Activated T-cell treated with anti-CD3 and anti-CD28 coated beads, Interleukin-2, amount 50 U/mL, for 48 hours (primary cell): ENCODE results near the gene SLC47A1.
A peak's percentile ranks its signal among the peaks of the same experiment; 100 is the strongest.
"Not testable (repeated sequence)": the region's sequence is repeated elsewhere in the genome, so short reads cannot be mapped to it uniquely, and the experiment has no call there.

Experiments
- DNase-seq, 2 experiments: peaks; one replicate each; pipeline ENCODE4 v3.0.0-alpha.2; 2020

SLC47A1 gene

GRCh38 chr17:19555746-19556145 lies 22.1 kb downstream of the SLC47A1 start:
- DNase-seq: no peak

GRCh38 chr17:19558946-19559345 lies 25.3 kb downstream of the SLC47A1 start:
- no peak for DNase-seq

- DNase-seq: no peak
These were observed 28.2 kb downstream of the SLC47A1 start for GRCh38 chr17:19561697-19562318.

GRCh38 chr17:19565817-19566575 lies 32.3 kb downstream of the SLC47A1 start:
- DNase-seq: no peak

- no peak for DNase-seq
These were observed 33.8 kb downstream of the SLC47A1 start for GRCh38 chr17:19567216-19568015.

- no peak for DNase-seq
These were observed 34.3 kb downstream of the SLC47A1 start for GRCh38 chr17:19568016-19568350.

- no peak for DNase-seq
These were observed 36.3 kb downstream of the SLC47A1 start for GRCh38 chr17:19569785-19570543.

GRCh38 chr17:19570544-19571062 lies 36.9 kb downstream of the SLC47A1 start:
- DNase-seq: no peak

- DNase-seq: no peak
These were observed 39.4 kb downstream of the SLC47A1 start for GRCh38 chr17:19573075-19573474.

GRCh38 chr17:19574956-19575355 lies 41.3 kb downstream of the SLC47A1 start:
- DNase-seq: no peak

GRCh38 chr17:19578545-19578944 lies 44.9 kb downstream of the SLC47A1 start:
- no peak for DNase-seq

GRCh38 chr17:19579192-19579761 lies 45.6 kb downstream of the SLC47A1 start:
- no peak for DNase-seq

- peak in 1 of 2 experiments; percentile 17 for DNase-seq
These were observed 46.4 kb downstream of the SLC47A1 start for GRCh38 chr17:19579867-19580565.

GRCh38 chr17:19580566-19580920 lies 46.9 kb downstream of the SLC47A1 start:
- DNase-seq: not testable (repeated sequence)

GRCh38 chr17:19582152-19582551 lies 48.5 kb downstream of the SLC47A1 start:
- DNase-seq: not testable (repeated sequence)

- DNase-seq: no peak
These were observed 50.2 kb downstream of the SLC47A1 start for GRCh38 chr17:19583871-19584270.

- DNase-seq: no peak
These were observed 56.8 kb downstream of the SLC47A1 start for GRCh38 chr17:19590451-19590850.

GRCh38 chr17:19590912-19591551 lies 57.4 kb downstream of the SLC47A1 start:
- DNase-seq: no peak

GRCh38 chr17:19592316-19592715 lies 58.7 kb downstream of the SLC47A1 start:
- no peak for DNase-seq

GRCh38 chr17:19596869-19597268 lies 63.2 kb downstream of the SLC47A1 start:
- no peak for DNase-seq

- DNase-seq: no peak
These were observed 76.7 kb downstream of the SLC47A1 start for GRCh38 chr17:19610311-19610710.
